ENCODE data around the gene BMAL1. TPM values are rescaled to one million over a fixed set of nuclear protein-coding genes. Genes with fewer than 3 reads are reported as not detected.
A peak's percentile ranks its signal among the peaks of the same experiment; 100 is the strongest.

The BMAL1 gene
- total RNA-seq, 1 experiment from 2014 or later: 3.3 TPM

DNA sequence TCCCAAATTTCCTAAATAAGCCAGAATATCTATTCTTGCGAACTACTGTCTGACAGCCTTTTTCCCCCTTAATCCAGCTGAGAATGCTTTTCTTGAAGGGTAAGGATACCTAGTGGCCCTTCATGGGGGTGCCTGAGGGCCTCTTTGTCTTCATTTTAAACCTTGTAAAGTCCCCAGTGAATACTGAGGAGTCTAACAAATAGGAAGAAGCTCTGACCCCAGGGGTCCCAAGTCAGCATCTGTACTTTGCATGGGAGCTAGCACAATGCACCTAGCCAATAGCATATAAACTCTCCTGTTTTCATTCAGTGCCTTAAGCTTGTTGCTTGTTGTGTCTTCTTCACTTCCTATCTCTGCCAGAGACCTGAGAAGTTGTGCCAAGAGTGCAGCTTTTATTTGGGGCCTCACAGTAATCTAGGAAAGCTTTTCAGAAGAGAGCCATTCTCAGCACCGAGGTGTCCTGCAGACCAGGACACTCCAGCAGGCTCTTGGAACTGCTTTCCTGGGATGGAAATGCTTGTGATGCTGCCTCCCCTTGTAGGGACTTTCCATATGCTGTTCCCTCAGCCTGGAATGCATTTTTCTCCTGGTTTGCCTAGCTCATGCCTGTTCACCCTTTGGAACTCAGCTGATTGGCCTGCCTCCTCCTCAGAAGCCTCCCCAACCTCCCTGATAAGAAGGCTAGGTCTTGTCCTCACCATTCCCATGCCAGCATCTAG lies 37.2 kb downstream of the BMAL1 start:
- TF ChIP-seq, protein P1, sequence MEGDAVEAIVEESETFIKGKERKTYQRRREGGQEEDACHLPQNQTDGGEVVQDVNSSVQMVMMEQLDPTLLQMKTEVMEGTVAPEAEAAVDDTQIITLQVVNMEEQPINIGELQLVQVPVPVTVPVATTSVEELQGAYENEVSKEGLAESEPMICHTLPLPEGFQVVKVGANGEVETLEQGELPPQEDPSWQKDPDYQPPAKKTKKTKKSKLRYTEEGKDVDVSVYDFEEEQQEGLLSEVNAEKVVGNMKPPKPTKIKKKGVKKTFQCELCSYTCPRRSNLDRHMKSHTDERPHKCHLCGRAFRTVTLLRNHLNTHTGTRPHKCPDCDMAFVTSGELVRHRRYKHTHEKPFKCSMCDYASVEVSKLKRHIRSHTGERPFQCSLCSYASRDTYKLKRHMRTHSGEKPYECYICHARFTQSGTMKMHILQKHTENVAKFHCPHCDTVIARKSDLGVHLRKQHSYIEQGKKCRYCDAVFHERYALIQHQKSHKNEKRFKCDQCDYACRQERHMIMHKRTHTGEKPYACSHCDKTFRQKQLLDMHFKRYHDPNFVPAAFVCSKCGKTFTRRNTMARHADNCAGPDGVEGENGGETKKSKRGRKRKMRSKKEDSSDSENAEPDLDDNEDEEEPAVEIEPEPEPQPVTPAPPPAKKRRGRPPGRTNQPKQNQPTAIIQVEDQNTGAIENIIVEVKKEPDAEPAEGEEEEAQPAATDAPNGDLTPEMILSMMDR (conservative IDR thresholded peaks at IDR 0.05): no peak
- no CpG with 5 or more reads among the region's 2 CpGs for WGBS (ENCODE audit: extremely low coverage, insufficient read length, low lambda C conversion rate)
- no peak overlapping the region for H3K18ac ChIP-seq (ENCODE audit: insufficient read length, low read depth, low read length)
- H3K79me1 ChIP-seq (ENCODE audit: insufficient read depth, low read depth, low read length, poor library complexity, severe bottlenecking): no peaks in the 10 kb centered on the region
- no peak for DNase-seq
- H3K79me2 ChIP-seq (ENCODE audit: insufficient read depth, low read length): no peaks in the 10 kb centered on the region
- H3K56ac ChIP-seq (ENCODE audit: insufficient read length, low read depth, low read length): no peak overlapping the region
- no peaks in the 10 kb centered on the region for H3K9me3 ChIP-seq (ENCODE audit: control insufficient read depth, low read depth, low read length)
- H3K27ac Mint-ChIP-seq: peak overlapping the region in 1 of 3 experiments; percentile 46; a peak in 1 of 7 replicates
- H3K23ac ChIP-seq (ENCODE audit: insufficient read length, low read depth, low read length): no peak overlapping the region
- H3K27me3 ChIP-seq (ENCODE audit: insufficient read depth, low read length): no peaks in the 10 kb centered on the region
- no peak overlapping the region for H3K9ac ChIP-seq (ENCODE audit: extremely low read depth, insufficient read length, low read length)
- H2AFZ ChIP-seq (ENCODE audit: low read length): no peak overlapping the region
- H2BK20ac ChIP-seq (ENCODE audit: low read depth, low read length, poor library complexity, severe bottlenecking): no peak overlapping the region
- H2BK15ac ChIP-seq (ENCODE audit: low read depth, low read length): no peak overlapping the region
- no peaks in the 10 kb centered on the region for H4K20me1 ChIP-seq (ENCODE audit: control insufficient read depth, insufficient read depth, insufficient read length)
- H3K4me1 ChIP-seq (ENCODE audit: insufficient read depth, low read length): peaks cover 6% of the 10 kb centered on the region; the same call in 1 of the 2 replicates
- no peak overlapping the region for H4K91ac ChIP-seq (ENCODE audit: insufficient read length, low read depth, low read length)
- no peak overlapping the region for H3K14ac ChIP-seq (ENCODE audit: insufficient read depth, low read length)
- no peak overlapping the region for H3T11ph ChIP-seq (ENCODE audit: low read length)
- no peak overlapping the region for H3K27ac ChIP-seq (ENCODE audit: insufficient read length, low read depth, low read length)
- H2BK5ac ChIP-seq (ENCODE audit: insufficient read length, low read length): no peak overlapping the region
- no peaks in the 10 kb centered on the region; a peak in 1 of 7 replicates for H3K36me3 Mint-ChIP-seq (ENCODE audit: insufficient read depth in 1 of 3, low read depth in 3 of 3)
- H3K4me2 ChIP-seq (ENCODE audit: insufficient read depth, insufficient read length, low read length): no peak overlapping the region
- no peak overlapping the region for H2BK120ac ChIP-seq (ENCODE audit: low read depth, low read length, poor library complexity, severe bottlenecking)
- no peak overlapping the region for H2AK5ac ChIP-seq (ENCODE audit: insufficient read length, low read length)
- no peak overlapping the region for H4K8ac ChIP-seq (replicated peaks; ENCODE audit: insufficient read length, low read depth, low read length)
- H3K4ac ChIP-seq (ENCODE audit: low read depth, low read length): no peak overlapping the region
- no peak overlapping the region for H4K5ac ChIP-seq (ENCODE audit: insufficient read length, low read depth, low read length)
- H3K9me3 Mint-ChIP-seq: no peaks in the 10 kb centered on the region
- peaks cover 4% of the 10 kb centered on the region; the same call in 1 of the 2 replicates for H3K27me3 Mint-ChIP-seq (ENCODE audit: low read depth)
- no peaks in the 10 kb centered on the region for H3K23me2 ChIP-seq (ENCODE audit: insufficient read length, low read depth, low read length, poor library complexity, severe bottlenecking)
- H2BK12ac ChIP-seq (ENCODE audit: insufficient read length, low read depth, low read length): no peak overlapping the region
- H3K4me3 Mint-ChIP-seq: no peak overlapping the region; a peak in 1 of 5 replicates
- H3K4me1 Mint-ChIP-seq: peaks cover 23 to 33% of the 10 kb centered on the region in 2 experiments
